Measurements from ENCODE around the gene ACTL7A. TPM values are rescaled to one million over a fixed set of nuclear protein-coding genes. Genes with fewer than 3 reads are reported as not detected.

ACTL7A gene
- polyA plus RNA-seq, 3 donors from 2014 or later: not detected

DNA sequence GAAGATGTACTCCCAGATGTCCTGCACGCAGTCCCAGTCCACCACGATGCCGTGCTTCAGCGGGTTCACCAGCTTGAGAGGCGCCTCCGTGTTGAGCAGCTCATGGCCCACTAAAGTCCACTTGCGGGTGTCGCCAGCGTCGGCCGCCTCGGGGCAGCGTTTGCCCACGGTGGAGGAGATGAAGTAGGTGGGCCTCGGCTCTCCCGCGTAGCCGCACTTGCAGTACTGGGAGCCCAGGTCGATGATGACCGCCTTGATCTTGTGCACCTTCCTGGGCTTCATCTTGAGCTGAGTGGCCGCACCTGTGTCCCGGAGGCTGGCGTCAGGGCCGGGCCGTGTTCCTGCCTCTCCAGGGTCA lies 6.6 kb upstream of the ACTL7A start:
- Mint-ChIP-seq H3K36me3 (no peaks in the 10 kb centered on the region), H3K9me3 (no peaks in the 10 kb centered on the region), H3K4me1 (no peaks in the 10 kb centered on the region), H3K27ac (no peak overlapping the region), H3K27me3 (ENCODE audit: low read depth in 3 of 3) (peaks cover 0 to 6% (median 3%) of the 10 kb centered on the region in 3 donors), H3K4me3 (no peak overlapping the region)
- DNase-seq: no peak

GRCh38 chr9:108855888-108856287 lies 6.2 kb upstream of the ACTL7A start, which contains the start of gene ACTL7B:
ACTL7B (minus strand) TSS chr9:108855986; CDS start chr9:108855930, 56 bp downstream.
- no peaks in the 10 kb centered on the region for H3K4me1 Mint-ChIP-seq
- no peak for DNase-seq
- no peak within 1 kb of the TSS for H3K27ac Mint-ChIP-seq
- no peak within 1 kb of the TSS for H3K4me3 Mint-ChIP-seq
- peaks cover 0 to 6% (median 3%) of the 10 kb centered on the region in 3 donors for H3K27me3 Mint-ChIP-seq (ENCODE audit: low read depth in 3 of 3)
- no peaks in the 10 kb centered on the region for H3K9me3 Mint-ChIP-seq
- H3K36me3 Mint-ChIP-seq: no peaks in the 10 kb centered on the region

DNA sequence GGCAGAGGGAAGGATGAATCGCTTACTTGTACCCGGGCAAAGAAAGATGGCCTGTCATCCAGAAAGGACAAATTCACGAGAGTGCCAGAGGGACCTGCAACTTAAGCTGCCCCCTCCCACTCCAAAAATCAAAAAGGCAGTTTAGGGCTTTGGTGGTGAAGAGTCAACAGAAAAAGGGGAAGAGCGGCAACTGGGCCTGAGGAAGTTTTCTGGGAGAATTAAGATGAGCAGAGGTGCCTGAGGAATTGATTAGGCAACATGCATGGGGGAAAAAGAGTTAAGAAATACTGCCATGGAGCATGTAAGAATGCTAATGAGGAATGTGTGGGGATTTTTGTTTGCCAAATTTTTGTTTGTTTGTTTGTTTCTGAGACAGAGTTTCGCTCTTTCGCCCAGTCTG lies 4.5 kb upstream of the ACTL7A start:
- Mint-ChIP-seq H3K9me3 (no peaks in the 10 kb centered on the region), H3K36me3 (no peaks in the 10 kb centered on the region), H3K27ac (no peak overlapping the region), H3K27me3 (ENCODE audit: low read depth in 3 of 3) (peaks cover 0 to 3% (median 3%) of the 10 kb centered on the region in 3 donors), H3K4me3 (no peak overlapping the region), H3K4me1 (no peaks in the 10 kb centered on the region)
- DNase-seq: no peak

GRCh38 chr9:108859459-108860114 lies 2.5 kb upstream of the ACTL7A start:
- DNase-seq: no peak
- H3K4me1 Mint-ChIP-seq: no peaks in the 10 kb centered on the region
- peaks cover 0 to 3% (median 3%) of the 10 kb centered on the region in 3 donors for H3K27me3 Mint-ChIP-seq (ENCODE audit: low read depth in 3 of 3)
- no peaks in the 10 kb centered on the region for H3K9me3 Mint-ChIP-seq
- no peak overlapping the region for H3K4me3 Mint-ChIP-seq
- no peaks in the 10 kb centered on the region for H3K36me3 Mint-ChIP-seq
- H3K27ac Mint-ChIP-seq: no peak overlapping the region

GRCh38 chr9:108860354-108860753 lies 1.7 kb upstream of the ACTL7A start:
- no peaks in the 10 kb centered on the region for H3K9me3 Mint-ChIP-seq

DNA sequence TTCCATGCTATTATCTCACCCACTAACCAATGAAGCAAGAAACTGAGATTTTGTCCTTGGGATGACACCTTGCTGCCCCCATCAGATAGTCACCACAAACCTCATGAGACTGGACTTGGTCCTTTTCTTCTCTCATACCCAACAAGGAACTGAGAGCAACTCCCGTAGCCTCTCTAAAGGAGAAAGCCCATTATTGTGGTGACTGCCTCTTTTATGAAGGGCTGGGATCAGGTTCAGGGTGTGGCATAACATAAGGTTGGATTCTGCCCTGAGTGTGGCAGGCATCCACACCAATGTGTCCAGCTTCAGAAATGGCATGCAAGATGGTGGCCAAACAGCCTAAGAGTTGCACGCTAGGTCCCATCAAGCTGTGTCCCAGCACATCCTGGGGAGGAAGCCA lies 1.3 kb upstream of the ACTL7A start:
- Mint-ChIP-seq H3K9me3 (no peaks in the 10 kb centered on the region), H3K36me3 (no peaks in the 10 kb centered on the region), H3K4me3 (no peak overlapping the region), H3K27me3 (ENCODE audit: low read depth in 3 of 3) (peaks cover 0 to 3% (median 3%) of the 10 kb centered on the region in 3 donors), H3K27ac (no peak overlapping the region), H3K4me1 (no peaks in the 10 kb centered on the region)
- no peak for DNase-seq

More at GRCh38 chr9:108860354-108860753, 1.7 kb upstream of the ACTL7A start:
- DNase-seq: no peak
- Mint-ChIP-seq H3K27me3 (ENCODE audit: low read depth in 3 of 3) (peaks cover 0 to 3% (median 3%) of the 10 kb centered on the region in 3 donors), H3K27ac (no peak overlapping the region), H3K4me1 (no peaks in the 10 kb centered on the region), H3K4me3 (no peak overlapping the region), H3K36me3 (no peaks in the 10 kb centered on the region)

GRCh38 chr9:108861464-108861863 lies 602 bp upstream of the ACTL7A start:
- Mint-ChIP-seq H3K4me3 (no peak overlapping the region), H3K27me3 (ENCODE audit: low read depth in 3 of 3) (peaks cover 0 to 3% (median 3%) of the 10 kb centered on the region in 3 donors), H3K4me1 (no peaks in the 10 kb centered on the region), H3K36me3 (no peaks in the 10 kb centered on the region), H3K27ac (no peak overlapping the region), H3K9me3 (no peaks in the 10 kb centered on the region)
- DNase-seq: no peak

- H3K27me3 Mint-ChIP-seq (ENCODE audit: low read depth in 3 of 3): no peaks in the 10 kb centered on the region
- no peaks in the 10 kb centered on the region for H3K4me1 Mint-ChIP-seq
- no peaks in the 10 kb centered on the region for H3K9me3 Mint-ChIP-seq
- no peak for DNase-seq
- no peak overlapping the region for H3K27ac Mint-ChIP-seq
- H3K36me3 Mint-ChIP-seq: peaks cover 13 to 19% (median 17%) of the 10 kb centered on the region in 3 donors
- H3K4me3 Mint-ChIP-seq: no peak overlapping the region
Observed at GRCh38 chr9:108863891-108864290, 1.8 kb downstream of the ACTL7A start.

- H3K4me1 Mint-ChIP-seq: no peaks in the 10 kb centered on the region
- no peak overlapping the region for H3K27ac Mint-ChIP-seq
- H3K27me3 Mint-ChIP-seq (ENCODE audit: low read depth in 3 of 3): no peaks in the 10 kb centered on the region
- H3K9me3 Mint-ChIP-seq: no peaks in the 10 kb centered on the region
- H3K36me3 Mint-ChIP-seq: peaks cover 18 to 23% (median 19%) of the 10 kb centered on the region in 3 donors
- DNase-seq: no peak
- no peak overlapping the region for H3K4me3 Mint-ChIP-seq
Observed at GRCh38 chr9:108864446-108864845, 2.4 kb downstream of the ACTL7A start.

- Mint-ChIP-seq H3K36me3 (peaks cover 19 to 26% (median 20%) of the 10 kb centered on the region in 3 donors), H3K9me3 (no peaks in the 10 kb centered on the region), H3K4me3 (no peak overlapping the region), H3K27me3 (ENCODE audit: low read depth in 3 of 3) (no peaks in the 10 kb centered on the region), H3K27ac (no peak overlapping the region), H3K4me1 (no peaks in the 10 kb centered on the region)
- no peak for DNase-seq
Observed at GRCh38 chr9:108865037-108865436, 3.0 kb downstream of the ACTL7A start.

GRCh38 chr9:108866001-108866420 lies 3.9 kb downstream of the ACTL7A start:
- no peak for DNase-seq
- Mint-ChIP-seq H3K4me1 (no peaks in the 10 kb centered on the region), H3K9me3 (no peaks in the 10 kb centered on the region), H3K36me3 (peaks cover 27 to 34% (median 27%) of the 10 kb centered on the region in 3 donors), H3K27me3 (ENCODE audit: low read depth in 3 of 3) (no peaks in the 10 kb centered on the region), H3K27ac (no peak overlapping the region), H3K4me3 (no peak overlapping the region)

DNA sequence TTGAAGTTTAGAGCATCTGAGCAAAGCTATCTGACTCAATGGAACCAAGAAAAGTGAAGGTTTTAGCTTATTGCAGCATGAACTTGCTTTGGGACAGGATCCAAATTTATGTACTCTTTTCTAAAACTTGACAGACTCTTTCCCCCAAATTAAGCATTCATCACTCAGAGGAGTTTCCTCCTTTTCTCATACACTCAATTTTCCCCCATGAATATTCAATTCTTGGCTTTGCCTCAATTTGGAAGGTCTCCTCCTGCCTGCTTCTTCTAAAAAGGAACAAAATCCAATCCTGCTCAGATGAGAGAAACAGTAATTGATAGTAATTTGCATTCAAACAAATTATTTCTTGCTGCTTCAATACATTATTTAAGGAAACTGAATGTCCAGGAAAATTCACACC lies 5.0 kb downstream of the ACTL7A start:
- no peak overlapping the region for H3K27ac Mint-ChIP-seq
- peaks cover 35 to 45% (median 38%) of the 10 kb centered on the region in 3 donors for H3K36me3 Mint-ChIP-seq
- no peak for DNase-seq
- no peaks in the 10 kb centered on the region for H3K4me1 Mint-ChIP-seq
- H3K4me3 Mint-ChIP-seq: no peak overlapping the region
- H3K9me3 Mint-ChIP-seq: no peaks in the 10 kb centered on the region
- H3K27me3 Mint-ChIP-seq (ENCODE audit: low read depth in 3 of 3): no peaks in the 10 kb centered on the region

GRCh38 chr9:108867829-108868228 lies 5.8 kb downstream of the ACTL7A start:
- H3K27ac Mint-ChIP-seq: no peak overlapping the region
- no peaks in the 10 kb centered on the region for H3K27me3 Mint-ChIP-seq (ENCODE audit: low read depth in 3 of 3)
- no peak for DNase-seq
- H3K4me3 Mint-ChIP-seq: no peak overlapping the region
- peaks cover 38 to 50% (median 42%) of the 10 kb centered on the region in 3 donors for H3K36me3 Mint-ChIP-seq
- no peaks in the 10 kb centered on the region for H3K4me1 Mint-ChIP-seq
- H3K9me3 Mint-ChIP-seq: no peaks in the 10 kb centered on the region

DNA sequence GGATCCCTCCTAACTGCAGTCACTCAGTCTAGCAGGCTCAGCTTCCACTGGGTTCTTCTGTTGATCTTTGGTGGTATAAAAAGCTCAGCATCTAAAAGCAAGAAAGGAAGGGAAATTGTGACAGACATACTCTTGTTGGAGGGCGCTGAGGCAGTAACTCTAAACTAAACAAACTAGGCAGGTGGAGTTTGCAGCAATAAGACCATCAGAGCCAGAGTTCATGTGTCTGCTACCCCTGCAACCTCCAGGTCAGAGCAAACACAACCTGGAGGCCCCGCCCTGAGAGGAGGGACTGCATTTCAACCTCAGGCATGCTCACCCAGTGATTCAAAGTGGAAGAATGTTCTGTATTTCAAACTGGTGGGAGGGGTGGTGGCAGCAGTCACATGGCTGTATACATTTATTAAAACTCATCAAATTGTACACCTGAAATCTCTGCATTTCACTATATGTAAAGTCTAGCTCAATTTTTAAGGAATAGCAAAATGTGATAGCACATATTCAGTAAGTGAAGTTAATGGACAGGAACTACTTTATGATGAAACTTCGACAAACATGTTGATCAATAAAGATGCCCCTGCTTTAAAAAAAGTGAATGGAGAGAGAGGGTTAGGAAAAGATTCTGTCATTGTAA lies 7.1 kb downstream of the ACTL7A start:
- Mint-ChIP-seq H3K4me3 (no peak overlapping the region), H3K4me1 (no peaks in the 10 kb centered on the region), H3K27me3 (ENCODE audit: low read depth in 3 of 3) (no peaks in the 10 kb centered on the region), H3K9me3 (no peaks in the 10 kb centered on the region), H3K27ac (no peak overlapping the region), H3K36me3 (peaks cover 46 to 58% (median 48%) of the 10 kb centered on the region in 3 donors)
- no peak for DNase-seq
